Epidermal melanocyte (primary cell): ENCODE results near the gene ZFP36.

Experiments
- DNase-seq: peaks from one replicate; pipeline ENCODE4 v3.0.0; 2011; ENCODE audit warnings: low spot score; ENCODE audit not compliant: insufficient read length

Gene ZFP36

GRCh38 chr19:39419003-39419402, 12.4 kb downstream of the ZFP36 start:
- no peak for DNase-seq

GRCh38 chr19:39420769-39421168, 14.1 kb downstream of the ZFP36 start:
- DNase-seq = no peak

- DNase-seq = no peak
These were observed 15.4 kb downstream of the ZFP36 start for GRCh38 chr19:39422020-39422419.

- DNase-seq = no peak
These were observed 16.8 kb downstream of the ZFP36 start for GRCh38 chr19:39423258-39424086.

GRCh38 chr19:39424934-39425333, 18.3 kb downstream of the ZFP36 start:
- no peak for DNase-seq

- no peak for DNase-seq
These were observed 19.1 kb downstream of the ZFP36 start for GRCh38 chr19:39425744-39426143.

- DNase-seq = no peak
These were observed 19.5 kb downstream of the ZFP36 start for GRCh38 chr19:39426170-39426569.

- no peak for DNase-seq
These were observed 21.1 kb downstream of the ZFP36 start for GRCh38 chr19:39427707-39428106.

- DNase-seq = peak; percentile 75
These were observed 21.9 kb downstream of the ZFP36 start for GRCh38 chr19:39428283-39429112.

GRCh38 chr19:39430675-39431593, 24.3 kb downstream of the ZFP36 start:
- DNase-seq = no peak

- no peak for DNase-seq
These were observed 26.0 kb downstream of the ZFP36 start for GRCh38 chr19:39432677-39433025.

GRCh38 chr19:39433480-39434079, 26.9 kb downstream of the ZFP36 start:
- no peak for DNase-seq

GRCh38 chr19:39434123-39435076, 27.8 kb downstream of the ZFP36 start:
- no peak for DNase-seq

- DNase-seq = peak; percentile 85
These were observed 29.1 kb downstream of the ZFP36 start, which contains the start of gene RPS16 for GRCh38 chr19:39435499-39436349. Gene RPS16, minus strand, starts transcription at chr19:39435949. Its CDS starts 54 bp downstream, at chr19:39435895.

GRCh38 chr19:39436350-39436716, 29.7 kb downstream of the ZFP36 start:
- no peak for DNase-seq

GRCh38 chr19:39438270-39438934, 31.8 kb downstream of the ZFP36 start:
- no peak for DNase-seq

GRCh38 chr19:39444598-39445195, 38.0 kb downstream of the ZFP36 start:
- no peak for DNase-seq
